AG10803 (cell line): ENCODE results near the gene ERAS.

Source experiments
- DNase-seq: peaks from one replicate; pipeline ENCODE4 v3.0.0; 2010; ENCODE audit warnings: low read depth
- H3K4me3 ChIP-seq: 2 replicates; pipeline ENCODE4 v1.5.1; 2011; ENCODE audit warnings: mild to moderate bottlenecking, low read length, control low read depth
- CTCF ChIP-seq: conservative IDR thresholded peaks from 2 replicates; pipeline ENCODE4 v1.5.1; 2011; ENCODE audit warnings: mild to moderate bottlenecking, low read length, control low read depth, inconsistent platforms

ERAS gene

GRCh38 chrX:48784726-48785125, 41.6 kb upstream of the ERAS start:
- TF ChIP-seq CTCF, result no peak
- DNase-seq, result no peak

GRCh38 chrX:48785186-48785539, 41.1 kb upstream of the ERAS start:
- no peak overlapping the region for H3K4me3 ChIP-seq
- DNase-seq, result no peak

More at GRCh38 chrX:48784726-48785125, 41.6 kb upstream of the ERAS start:
- no peak overlapping the region for H3K4me3 ChIP-seq

GRCh38 chrX:48785540-48786214, 40.6 kb upstream of the ERAS start:
- DNase-seq, result no peak
- TF ChIP-seq CTCF, result no peak

More at GRCh38 chrX:48785186-48785539, 41.1 kb upstream of the ERAS start:
- no peak for TF ChIP-seq CTCF

DNA sequence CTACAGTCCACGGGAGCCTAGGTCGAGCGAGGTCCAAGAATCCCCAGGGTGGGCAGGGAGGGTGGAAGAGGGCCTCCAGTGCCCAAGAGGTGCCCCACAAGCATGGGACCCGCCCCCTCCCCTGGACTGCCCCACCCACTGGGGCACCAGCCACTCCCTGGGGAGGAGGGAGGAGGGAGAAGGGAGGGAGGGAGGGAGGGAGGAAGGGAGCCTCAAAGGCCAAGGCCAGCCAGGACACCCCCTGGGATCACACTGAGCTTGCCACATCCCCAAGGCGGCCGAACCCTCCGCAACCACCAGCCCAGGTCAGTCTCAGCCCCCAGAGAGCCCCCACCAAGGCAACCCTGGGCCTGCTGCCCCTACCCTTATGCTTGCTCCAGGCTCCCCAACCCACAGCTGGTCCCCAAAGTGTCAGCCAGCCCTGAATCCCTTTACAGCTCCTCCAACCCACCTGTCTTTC, 39.9 kb upstream of the ERAS start, which contains the start of gene GATA1:
TSS of gene GATA1 (plus strand) at position 250 of the 460 bp plus-strand sequence. CDS start 4,520 bp downstream, outside the sequence.
- no peak for TF ChIP-seq CTCF
- no peak for DNase-seq
- H3K4me3 ChIP-seq, result no peak within 1 kb of the TSS

More at GRCh38 chrX:48785540-48786214, 40.6 kb upstream of the ERAS start:
- H3K4me3 ChIP-seq, result no peak overlapping the region

GRCh38 chrX:48786825-48787504, 39.3 kb upstream of the ERAS start:
- no peak overlapping the region for H3K4me3 ChIP-seq
- no peak for DNase-seq
- TF ChIP-seq CTCF, result no peak

DNA sequence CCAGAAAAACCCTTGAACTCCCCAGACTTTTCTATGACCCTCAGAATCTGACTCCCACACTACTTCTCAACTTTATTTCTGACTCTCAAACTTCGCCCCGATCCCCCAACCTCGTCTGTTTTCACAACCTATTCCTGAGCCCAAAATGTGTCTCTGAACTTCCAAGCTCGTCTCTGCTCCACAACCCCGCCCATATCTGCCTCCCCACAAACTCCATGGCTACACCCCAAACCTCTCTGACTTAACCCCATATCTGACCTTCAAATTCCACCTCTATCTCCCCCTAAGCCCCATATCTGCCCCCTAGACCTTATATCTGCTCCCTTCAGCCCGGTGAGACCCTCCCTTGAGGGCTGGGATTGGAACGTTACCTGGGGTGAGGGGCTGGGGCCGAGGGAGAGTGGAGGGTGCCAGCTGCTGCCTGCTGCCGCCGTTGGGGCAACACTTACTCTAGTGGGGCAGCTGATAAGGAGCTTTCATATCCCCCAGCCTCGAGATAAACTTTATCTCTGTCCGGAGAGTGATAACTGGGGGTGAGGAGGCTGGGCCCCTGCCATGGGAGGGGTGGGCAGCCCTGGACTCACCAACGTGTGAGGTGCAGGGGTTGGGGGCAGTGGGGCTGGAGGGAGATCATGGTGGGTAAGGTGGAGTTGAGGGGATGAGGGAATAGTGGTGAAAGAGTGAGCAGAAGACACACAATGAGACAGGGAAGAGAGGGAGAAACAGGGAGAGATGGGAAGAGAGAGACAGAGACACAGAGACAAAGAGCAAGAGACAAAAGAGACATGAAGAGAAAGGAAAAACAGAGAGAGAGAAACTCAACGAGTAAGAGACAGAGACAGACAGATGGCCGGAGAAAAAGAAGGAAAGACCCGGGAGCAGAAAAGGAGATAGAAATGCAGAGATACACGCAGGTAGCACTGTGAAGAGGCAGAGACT, 38.5 kb upstream of the ERAS start:
- H3K4me3 ChIP-seq, result no peak overlapping the region
- DNase-seq, result no peak
- TF ChIP-seq CTCF, result no peak
